GM12874 (cell line): Measurements from ENCODE around the gene MYADML2.
A peak's percentile ranks its signal among the peaks of the same experiment; 100 is the strongest.

Source experiments
- CTCF ChIP-seq: IDR thresholded peaks from 2 replicates; pipeline ENCODE4 v1.5.1; 2011; ENCODE audit warnings: low read depth, mild to moderate bottlenecking, control low read depth, low read length, moderate library complexity; ENCODE audit not compliant: insufficient read depth

The MYADML2 gene

GRCh38 chr17:81929253-81930141 lies 17.5 kb downstream of the MYADML2 start:
- TF ChIP-seq CTCF = no peak

GRCh38 chr17:81928544-81929252 lies 18.3 kb downstream of the MYADML2 start:
- TF ChIP-seq CTCF = no peak

GRCh38 chr17:81927653-81928543 lies 19.1 kb downstream of the MYADML2 start, which contains the start of gene MAFG:
MAFG (minus strand) TSS chr17:81927735; CDS start chr17:81923185, 4,550 bp downstream.
- peak; percentile 69 for TF ChIP-seq CTCF

GRCh38 chr17:81927152-81927652 lies 19.8 kb downstream of the MYADML2 start:
- no peak for TF ChIP-seq CTCF

GRCh38 chr17:81926451-81927151 lies 20.4 kb downstream of the MYADML2 start:
- no peak for TF ChIP-seq CTCF

GRCh38 chr17:81925860-81926450 lies 21.1 kb downstream of the MYADML2 start:
- no peak for TF ChIP-seq CTCF
